Measurements from ENCODE around the gene U2AF2. TPM values are rescaled to one million over a fixed set of nuclear protein-coding genes. Genes with fewer than 3 reads are reported as not detected.

The U2AF2 gene
- total RNA-seq, 3 donors from 2014 or later (not counting 1 experiment from before 2014, with no cell fraction given): 304 to 322 (median 321) TPM

DNA sequence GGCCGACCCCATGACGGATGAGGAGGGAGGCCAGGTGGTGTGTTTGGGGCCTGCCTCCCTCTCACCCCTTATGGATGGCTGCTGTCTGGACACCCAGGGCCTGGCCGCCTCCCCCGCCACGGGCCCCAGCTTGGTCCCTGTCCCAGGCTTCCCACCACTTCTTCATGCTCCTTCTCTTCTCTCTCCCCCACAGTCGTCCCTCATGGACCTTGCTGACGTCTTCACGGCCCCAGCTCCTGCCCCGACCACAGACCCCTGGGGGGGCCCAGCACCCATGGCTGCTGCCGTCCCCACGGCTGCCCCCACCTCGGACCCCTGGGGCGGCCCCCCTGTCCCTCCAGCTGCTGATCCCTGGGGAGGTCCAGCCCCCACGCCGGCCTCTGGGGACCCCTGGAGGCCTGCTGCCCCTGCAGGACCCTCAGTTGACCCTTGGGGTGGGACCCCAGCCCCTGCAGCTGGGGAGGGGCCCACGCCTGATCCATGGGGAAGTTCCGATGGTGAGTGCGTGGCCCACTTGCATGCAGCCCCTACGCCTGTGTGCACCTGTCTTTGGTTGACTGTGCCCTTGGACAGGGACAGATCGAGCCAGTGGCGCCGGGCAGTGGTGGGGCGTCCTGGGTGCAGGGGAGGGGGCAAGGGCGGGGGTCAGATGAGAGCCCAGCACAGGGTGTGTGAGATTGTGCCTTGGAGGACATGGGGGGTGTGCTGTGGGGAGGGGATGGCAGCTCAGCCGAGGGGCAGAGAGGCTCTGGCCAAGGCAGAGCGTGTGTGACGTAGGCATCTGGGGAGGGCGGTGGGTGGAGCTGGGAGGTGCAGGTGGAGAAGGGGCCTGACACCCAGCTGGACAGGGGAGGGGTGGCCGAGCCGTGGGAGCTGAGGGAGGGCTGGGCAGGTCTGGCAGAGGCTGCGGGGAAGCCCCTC, 37.0 kb downstream of the U2AF2 start:
- Histone ChIP-seq H3K4me3 (ENCODE audit: low read length) (no peak overlapping the region), H3K9me3 (ENCODE audit: control insufficient read depth, insufficient read depth, low read length) (no peaks in the 10 kb centered on the region), H3K27ac (ENCODE audit: low read length) (no peak overlapping the region), H3K27me3 (ENCODE audit: control insufficient read depth, insufficient read depth, low read length) (no peaks in the 10 kb centered on the region), H3K36me3 (ENCODE audit: control insufficient read depth, insufficient read depth, low read length) (peaks cover 69% of the 10 kb centered on the region), H3K4me1 (ENCODE audit: control insufficient read depth, insufficient read depth, low read length) (peaks cover 7% of the 10 kb centered on the region)
- no peak for ATAC-seq
- Mint-ChIP-seq H3K4me1 (peaks cover 0 to 4% of the 10 kb centered on the region in 2 donors), H3K27ac (no peak overlapping the region), H3K4me3 (no peak overlapping the region), H3K9me3 (no peaks in the 10 kb centered on the region), H3K27me3 (ENCODE audit: low read depth in 2 of 2) (no peaks in the 10 kb centered on the region), H3K36me3 (no peaks in the 10 kb centered on the region)
- intact Hi-C loops (cut with micrococcal nuclease): no loop called here
- TF ChIP-seq, protein P1, sequence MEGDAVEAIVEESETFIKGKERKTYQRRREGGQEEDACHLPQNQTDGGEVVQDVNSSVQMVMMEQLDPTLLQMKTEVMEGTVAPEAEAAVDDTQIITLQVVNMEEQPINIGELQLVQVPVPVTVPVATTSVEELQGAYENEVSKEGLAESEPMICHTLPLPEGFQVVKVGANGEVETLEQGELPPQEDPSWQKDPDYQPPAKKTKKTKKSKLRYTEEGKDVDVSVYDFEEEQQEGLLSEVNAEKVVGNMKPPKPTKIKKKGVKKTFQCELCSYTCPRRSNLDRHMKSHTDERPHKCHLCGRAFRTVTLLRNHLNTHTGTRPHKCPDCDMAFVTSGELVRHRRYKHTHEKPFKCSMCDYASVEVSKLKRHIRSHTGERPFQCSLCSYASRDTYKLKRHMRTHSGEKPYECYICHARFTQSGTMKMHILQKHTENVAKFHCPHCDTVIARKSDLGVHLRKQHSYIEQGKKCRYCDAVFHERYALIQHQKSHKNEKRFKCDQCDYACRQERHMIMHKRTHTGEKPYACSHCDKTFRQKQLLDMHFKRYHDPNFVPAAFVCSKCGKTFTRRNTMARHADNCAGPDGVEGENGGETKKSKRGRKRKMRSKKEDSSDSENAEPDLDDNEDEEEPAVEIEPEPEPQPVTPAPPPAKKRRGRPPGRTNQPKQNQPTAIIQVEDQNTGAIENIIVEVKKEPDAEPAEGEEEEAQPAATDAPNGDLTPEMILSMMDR (IDR thresholded peaks at IDR 0.05): no peak
- 97% methylated on average over 31 of the region's 31 CpGs for WGBS (ENCODE audit: insufficient coverage)
- DNase-seq: no peak

DNA sequence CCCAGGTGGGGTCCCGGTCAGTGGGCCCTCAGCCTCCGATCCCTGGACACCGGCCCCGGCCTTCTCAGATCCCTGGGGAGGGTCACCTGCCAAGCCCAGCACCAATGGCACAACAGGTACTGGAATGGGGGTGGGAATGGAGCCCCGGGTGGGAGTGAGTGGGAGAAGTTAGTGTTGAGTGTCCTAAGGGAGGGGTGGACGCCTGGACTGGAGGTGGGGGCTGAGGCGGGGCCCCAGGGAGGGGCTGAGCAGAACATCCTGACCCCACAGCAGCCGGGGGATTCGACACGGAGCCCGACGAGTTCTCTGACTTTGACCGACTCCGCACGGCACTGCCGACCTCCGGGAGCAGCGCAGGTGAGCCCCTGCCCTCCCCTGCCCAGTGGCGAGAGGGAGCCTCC, 37.8 kb downstream of the U2AF2 start:
- Histone ChIP-seq H3K9me3 (ENCODE audit: control insufficient read depth, insufficient read depth, low read length) (no peaks in the 10 kb centered on the region), H3K27ac (ENCODE audit: low read length) (no peak overlapping the region), H3K4me1 (ENCODE audit: control insufficient read depth, insufficient read depth, low read length) (peaks cover 3% of the 10 kb centered on the region), H3K36me3 (ENCODE audit: control insufficient read depth, insufficient read depth, low read length) (peaks cover 71% of the 10 kb centered on the region), H3K27me3 (ENCODE audit: control insufficient read depth, insufficient read depth, low read length) (no peaks in the 10 kb centered on the region), H3K4me3 (ENCODE audit: low read length) (no peak overlapping the region)
- Mint-ChIP-seq H3K36me3 (no peaks in the 10 kb centered on the region), H3K4me1 (peaks cover 0 to 4% of the 10 kb centered on the region in 2 donors), H3K9me3 (no peaks in the 10 kb centered on the region), H3K4me3 (no peak overlapping the region), H3K27me3 (ENCODE audit: low read depth in 2 of 2) (no peaks in the 10 kb centered on the region), H3K27ac (no peak overlapping the region)
- intact Hi-C loops (cut with micrococcal nuclease): no loop called here
- no peak for DNase-seq
- 97% methylated on average over 19 of the region's 19 CpGs for WGBS (ENCODE audit: insufficient coverage)
- no peak for ATAC-seq
- TF ChIP-seq, protein P1 (IDR thresholded peaks at IDR 0.05): no peak

DNA sequence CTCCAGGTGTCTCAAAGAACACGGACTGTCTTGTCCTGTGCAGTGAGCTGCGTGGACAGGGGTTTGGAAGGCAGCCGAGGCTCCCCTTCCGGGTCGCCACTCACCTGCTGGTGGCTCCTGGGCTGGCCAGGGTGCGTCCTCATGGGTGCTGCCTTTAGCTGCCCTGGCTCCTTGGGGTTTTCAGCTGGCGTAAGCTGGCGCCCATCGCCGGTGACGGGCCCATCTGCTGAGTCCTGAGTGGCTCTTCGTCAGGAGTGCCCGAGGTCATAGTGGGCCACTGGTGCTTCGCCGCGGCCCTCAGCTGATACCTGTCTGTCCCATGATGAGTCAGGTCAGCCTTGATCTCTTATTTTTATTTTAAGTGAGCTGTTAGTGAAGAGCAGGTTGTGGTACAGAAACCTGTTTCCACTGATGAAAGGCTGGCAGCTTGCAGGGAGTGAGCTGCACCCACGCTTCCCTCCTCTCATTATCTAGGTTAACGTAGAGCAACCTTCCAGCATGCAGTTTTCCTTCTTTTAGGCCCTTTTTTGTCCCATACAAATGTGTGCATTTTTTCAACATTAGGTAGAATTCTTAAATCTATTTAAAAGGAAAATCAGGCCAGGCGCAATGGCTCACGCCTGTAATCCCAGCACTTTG, 38.6 kb downstream of the U2AF2 start:
- Mint-ChIP-seq H3K4me1 (peaks cover 0 to under 1% of the 10 kb centered on the region in 2 donors), H3K4me3 (no peak overlapping the region), H3K36me3 (no peaks in the 10 kb centered on the region), H3K27me3 (ENCODE audit: low read depth in 2 of 2) (no peaks in the 10 kb centered on the region), H3K27ac (no peak overlapping the region), H3K9me3 (no peaks in the 10 kb centered on the region)
- peaks cover 71% of the 10 kb centered on the region for H3K36me3 ChIP-seq (ENCODE audit: control insufficient read depth, insufficient read depth, low read length)
- no peaks in the 10 kb centered on the region for H3K27me3 ChIP-seq (ENCODE audit: control insufficient read depth, insufficient read depth, low read length)
- no peaks in the 10 kb centered on the region for H3K4me1 ChIP-seq (ENCODE audit: control insufficient read depth, insufficient read depth, low read length)
- intact Hi-C loops (cut with micrococcal nuclease): no loop called here
- 98% methylated on average over 20 of the region's 20 CpGs for WGBS (ENCODE audit: insufficient coverage)
- TF ChIP-seq, protein P1 (IDR thresholded peaks at IDR 0.05): no peak
- no peak overlapping the region for H3K27ac ChIP-seq (ENCODE audit: low read length)
- ATAC-seq (no peak), DNase-seq (no peak)
- no peaks in the 10 kb centered on the region for H3K9me3 ChIP-seq (ENCODE audit: control insufficient read depth, insufficient read depth, low read length)
- H3K4me3 ChIP-seq (ENCODE audit: low read length): no peak overlapping the region

All from natural killer cell (primary cell).